Stimulated activated CD8-positive, alpha-beta memory T cell treated with anti-CD3 and anti-CD28 coated beads, Interleukin-2, amount 100 ng/mL, for 48 hours (primary cell): ENCODE results near the gene IL17B.

Experiments used
- DNase-seq, 2 donors: peaks; one replicate each; pipeline ENCODE4 v3.0.0-alpha.2; 2020; ENCODE audit warnings: low read depth in 2 of 2

The IL17B gene, protein sequence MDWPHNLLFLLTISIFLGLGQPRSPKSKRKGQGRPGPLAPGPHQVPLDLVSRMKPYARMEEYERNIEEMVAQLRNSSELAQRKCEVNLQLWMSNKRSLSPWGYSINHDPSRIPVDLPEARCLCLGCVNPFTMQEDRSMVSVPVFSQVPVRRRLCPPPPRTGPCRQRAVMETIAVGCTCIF

DNA sequence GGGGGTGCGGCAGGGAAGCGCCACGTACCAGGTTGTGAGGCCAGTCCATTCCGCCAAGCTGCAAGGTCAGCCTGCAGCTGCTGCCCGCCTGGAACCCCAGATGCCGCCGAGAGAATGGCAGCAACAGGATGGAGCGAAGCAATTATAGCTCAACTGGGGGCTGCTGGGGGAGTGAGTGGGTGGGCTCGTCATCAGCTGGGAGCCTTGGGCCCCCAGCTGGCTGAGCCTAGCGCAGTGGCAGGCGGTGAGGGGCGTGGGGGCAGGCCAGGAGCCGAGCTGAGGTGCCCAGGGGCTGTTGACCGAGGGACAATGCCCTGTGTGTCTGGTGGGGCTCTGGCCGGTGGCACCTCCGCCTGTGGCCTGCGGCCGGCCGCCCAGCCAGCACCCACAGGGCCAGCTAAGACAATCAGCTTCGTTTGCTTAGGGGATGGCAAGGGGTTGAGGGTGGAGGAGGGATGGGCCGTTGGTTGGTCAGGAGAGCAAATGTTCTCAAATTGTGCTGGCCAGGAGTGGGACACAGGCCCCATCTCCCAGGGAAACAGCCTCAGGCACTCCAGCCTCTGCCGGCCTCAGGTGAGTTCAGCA is at the start of gene IL17B:
TSS of gene IL17B (minus strand) at position 116 of the 585 bp plus-strand sequence. CDS start at position 49, 67 bp downstream.
- no peak for DNase-seq

DNA sequence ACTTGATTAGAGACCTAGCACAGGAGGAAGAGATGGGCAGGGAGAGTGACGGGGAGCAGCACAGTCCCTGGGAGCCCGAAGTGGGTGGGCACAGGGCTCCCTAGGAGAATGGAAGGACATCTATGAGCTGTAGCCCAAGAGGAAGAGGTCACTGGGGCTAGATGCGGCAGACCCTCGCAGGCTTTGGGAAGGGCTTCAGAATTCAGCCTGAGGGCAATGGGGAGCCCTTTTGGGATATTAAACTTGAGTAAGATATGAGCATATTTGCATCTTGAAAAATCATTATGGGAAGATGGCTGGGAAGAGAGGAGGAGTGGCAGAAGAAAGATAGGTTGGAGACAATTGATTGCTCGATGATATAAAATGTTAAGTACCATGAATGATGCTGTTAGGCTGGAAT is 48.9 kb upstream of the IL17B start:
- no peak for DNase-seq

DNA sequence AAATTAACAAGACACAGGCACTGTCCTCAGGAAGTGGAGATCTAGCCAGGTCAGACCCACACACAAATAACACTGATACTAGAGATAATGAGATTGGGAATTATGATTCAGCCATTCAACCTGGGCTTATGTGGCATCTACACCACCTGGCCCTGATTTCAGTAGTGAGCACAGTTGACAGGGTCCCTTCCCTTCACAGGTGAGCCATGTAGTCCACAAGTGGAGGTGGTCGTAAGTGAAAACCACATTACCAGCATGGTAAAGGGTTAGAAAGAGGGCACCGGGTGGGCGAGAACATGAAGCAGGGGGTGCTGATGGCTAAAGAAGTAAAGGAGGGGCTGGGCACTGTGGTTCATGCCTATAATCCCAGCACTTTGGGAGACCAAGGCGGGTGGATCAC is 48.3 kb upstream of the IL17B start:
- DNase-seq = no peak

DNA sequence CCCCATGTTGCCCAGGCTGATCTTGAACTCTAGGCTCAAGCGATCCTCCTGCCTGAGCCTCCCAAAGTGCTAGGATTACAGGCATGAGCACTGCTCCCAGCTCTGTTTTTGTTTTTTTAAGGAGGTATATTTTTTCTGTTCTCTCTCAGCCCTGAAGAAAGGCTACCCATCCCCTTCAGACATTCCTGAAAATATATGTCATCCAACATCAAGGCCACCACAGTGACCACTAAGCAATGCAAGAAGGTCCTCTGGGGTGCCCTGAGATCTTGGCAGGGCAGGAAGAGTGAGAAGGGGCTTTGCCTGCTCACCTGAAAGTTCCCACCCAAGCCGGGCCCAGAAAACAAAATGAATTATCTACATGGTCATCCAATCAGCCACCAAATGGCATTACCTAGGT is 47.8 kb upstream of the IL17B start:
- DNase-seq = no peak

DNA sequence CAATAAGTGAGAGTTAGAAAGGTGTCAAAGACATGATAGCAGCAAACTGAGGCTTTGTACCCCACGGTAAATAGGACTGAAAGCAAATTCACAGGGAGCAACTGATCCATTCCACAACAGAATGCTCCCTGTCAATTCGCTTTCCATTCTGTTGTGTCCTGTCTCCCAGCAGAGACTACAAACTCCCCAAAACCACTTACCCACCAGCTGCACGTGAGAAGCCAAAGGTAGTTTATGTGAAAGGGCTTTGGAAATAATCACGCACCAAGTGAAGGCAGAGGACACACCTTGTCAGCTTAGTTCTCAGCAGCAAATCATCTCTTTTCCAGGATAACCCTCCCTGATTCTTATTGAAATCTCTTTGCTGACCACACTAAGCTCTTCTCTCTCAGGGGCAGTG is 46.6 kb upstream of the IL17B start:
- DNase-seq = no peak

DNA sequence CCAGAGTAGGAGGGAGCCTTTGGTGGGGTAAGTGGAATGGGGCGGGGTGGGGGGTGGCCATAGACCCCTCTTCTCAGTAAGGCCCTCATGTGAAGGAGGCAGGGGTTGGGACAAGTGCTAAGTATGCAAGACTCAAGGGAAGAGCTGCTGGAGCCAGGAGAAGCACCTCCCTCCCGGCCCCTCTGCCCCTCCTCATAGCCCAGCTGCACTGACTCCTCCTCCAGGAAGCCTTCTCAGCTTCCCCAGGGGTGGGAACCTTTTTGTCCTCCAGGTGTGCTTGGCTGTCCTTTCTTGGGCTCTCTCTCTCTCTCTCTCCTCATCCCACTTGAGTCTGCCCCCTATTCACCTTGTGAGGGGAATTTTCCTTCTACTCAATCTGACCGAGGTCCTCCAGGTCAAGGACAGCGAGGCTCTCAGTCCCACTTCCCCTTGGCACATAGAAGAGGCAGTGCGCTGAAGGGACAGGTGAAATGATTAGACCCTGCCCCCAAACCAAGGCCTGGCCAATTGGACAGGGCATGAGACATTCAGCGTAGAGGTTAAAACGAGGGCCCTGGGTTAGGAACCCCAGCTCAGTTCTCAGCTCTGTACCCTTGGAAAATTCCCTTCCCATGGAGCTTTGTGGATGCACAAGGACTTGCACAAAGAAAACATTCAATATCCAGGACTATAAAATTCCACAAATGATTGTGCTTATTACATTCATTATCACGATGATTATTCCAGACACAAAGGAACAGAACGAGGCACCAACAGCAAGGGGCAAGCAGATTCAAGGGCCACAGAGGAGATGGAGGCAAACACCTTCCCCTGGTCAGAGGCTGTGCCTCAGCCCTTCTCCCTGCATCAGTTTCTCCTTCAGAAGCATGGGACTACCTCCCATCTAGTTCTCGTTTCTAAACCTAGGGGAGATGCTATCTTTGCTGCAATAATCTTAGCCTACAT is 45.6 kb upstream of the IL17B start:
- DNase-seq = no peak

DNA sequence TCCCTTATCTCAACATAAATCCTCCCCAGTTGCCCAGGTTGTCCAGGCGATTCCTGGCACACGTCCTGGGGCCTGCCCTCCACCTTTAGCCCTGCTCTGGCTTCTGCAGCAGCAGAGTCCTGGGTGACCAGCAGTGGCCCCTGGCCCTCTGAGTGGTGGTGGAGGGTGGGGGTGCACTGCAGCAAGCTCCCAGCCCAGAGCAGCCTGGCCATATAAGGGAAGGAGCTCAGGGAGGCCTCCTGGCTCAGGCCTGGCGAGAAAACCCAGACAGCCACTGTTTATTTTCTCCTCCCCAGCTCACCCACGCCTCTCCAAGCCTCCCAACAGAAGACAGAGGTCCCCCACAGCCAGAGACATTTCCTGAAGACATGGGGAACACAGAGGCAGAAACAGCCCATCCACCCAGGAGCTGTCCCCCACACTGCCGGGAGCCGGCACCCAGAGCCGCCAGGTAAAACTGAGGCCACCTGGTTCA is 44.7 kb upstream of the IL17B start:
- no peak for DNase-seq

DNA sequence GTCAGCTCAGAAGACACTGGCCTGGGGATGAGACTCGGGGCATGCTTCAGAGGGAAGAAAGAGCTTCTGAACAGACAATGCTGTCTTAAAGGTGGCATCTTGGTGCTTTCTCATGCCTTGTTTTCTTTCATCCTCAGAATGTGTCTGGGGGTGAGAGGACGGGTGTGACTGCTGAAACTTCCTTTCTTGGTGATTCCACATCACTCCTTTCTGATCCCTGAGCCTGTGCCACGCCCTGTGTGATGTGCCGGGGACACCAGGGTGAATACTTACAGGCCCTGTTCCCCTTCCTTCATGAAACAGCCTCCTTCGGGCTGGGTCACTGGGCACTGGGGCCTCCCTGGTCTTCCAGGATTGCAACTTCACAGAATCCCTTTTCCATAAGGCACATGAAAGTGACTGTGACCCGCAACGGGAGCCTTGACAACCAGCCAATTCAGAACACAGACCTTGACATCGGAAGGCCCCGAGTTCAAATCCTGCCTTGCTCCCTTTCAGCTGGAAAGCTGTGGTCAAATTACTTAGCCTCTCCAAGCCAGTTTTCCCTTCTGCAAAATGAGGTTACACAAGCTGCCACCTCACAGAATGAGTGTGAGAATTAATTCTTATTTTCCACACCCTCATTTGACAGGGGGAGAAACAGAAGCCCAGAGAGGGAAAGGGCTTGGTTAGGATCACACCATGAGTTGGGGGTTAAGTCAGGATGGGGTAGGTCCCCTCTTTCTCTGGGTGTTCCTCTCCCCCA is 44.1 kb upstream of the IL17B start:
- DNase-seq = no peak

DNA sequence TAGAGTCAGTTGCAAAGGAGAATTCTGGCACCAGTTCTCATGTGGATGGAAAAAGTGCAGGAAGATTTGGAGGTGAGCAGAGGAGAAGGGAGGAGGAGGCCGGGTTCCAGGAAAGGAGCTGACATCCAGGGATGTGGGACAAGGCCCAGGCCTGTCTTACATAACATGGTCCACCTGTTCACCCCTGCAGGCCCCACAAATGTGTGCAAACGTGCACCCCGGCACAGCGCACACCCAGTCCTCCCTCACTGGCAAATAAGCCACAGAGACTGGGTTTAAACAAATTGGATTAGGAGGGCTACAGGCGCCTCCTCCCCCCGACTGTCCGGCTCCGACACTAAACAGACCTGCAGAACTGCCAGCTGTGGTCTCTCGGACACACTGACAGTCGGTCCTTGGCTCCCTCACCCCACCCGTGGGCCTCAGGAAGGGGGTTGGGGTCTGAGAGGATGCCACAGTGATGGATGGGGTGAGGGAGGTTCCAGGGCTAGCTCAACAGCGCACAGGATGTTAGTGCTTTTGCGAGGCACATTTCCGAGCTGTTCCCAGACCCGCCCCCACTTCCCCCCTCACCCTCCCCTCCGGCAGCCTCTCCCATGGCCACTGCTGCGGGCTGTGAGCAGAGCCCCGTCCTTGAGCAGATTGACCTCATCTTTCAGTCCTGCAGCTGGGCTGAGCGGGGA is 43.4 kb upstream of the IL17B start:
- no peak for DNase-seq

DNA sequence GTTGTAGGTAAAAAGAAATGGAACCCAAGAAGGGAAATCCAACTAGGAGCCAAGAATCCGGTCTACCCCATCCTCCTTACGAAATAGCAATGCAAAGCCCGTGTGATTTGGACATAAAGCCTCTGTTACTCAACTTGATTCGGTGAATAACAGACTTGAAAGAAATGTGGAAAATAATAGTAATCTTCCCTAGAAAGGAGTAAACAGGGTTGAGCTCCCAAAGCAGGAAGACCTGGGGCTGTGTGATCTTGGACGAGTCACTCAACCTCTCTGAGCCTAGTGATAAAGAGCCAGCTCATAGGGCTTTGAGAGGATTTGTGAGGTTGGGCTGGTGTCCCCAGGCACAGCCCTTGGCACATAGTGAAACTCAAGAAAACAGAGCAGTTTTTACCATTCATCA is 42.7 kb upstream of the IL17B start:
- DNase-seq = no peak

DNA sequence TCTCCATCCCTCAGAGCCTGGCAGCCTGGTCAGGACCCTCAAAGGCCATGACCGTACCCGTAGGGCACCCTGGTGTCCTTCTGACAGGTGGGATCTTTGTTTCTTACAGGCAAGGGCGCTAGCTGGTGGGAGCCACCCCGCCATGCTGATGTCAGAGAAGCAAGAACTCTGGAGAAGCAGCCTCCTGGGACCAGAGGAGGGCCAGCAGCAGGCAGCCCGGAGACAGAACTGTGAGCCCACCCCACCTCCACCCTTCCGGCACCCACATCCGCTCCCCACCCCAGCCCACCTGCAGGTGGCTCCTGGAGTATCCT is 42.2 kb upstream of the IL17B start:
- DNase-seq = no peak

DNA sequence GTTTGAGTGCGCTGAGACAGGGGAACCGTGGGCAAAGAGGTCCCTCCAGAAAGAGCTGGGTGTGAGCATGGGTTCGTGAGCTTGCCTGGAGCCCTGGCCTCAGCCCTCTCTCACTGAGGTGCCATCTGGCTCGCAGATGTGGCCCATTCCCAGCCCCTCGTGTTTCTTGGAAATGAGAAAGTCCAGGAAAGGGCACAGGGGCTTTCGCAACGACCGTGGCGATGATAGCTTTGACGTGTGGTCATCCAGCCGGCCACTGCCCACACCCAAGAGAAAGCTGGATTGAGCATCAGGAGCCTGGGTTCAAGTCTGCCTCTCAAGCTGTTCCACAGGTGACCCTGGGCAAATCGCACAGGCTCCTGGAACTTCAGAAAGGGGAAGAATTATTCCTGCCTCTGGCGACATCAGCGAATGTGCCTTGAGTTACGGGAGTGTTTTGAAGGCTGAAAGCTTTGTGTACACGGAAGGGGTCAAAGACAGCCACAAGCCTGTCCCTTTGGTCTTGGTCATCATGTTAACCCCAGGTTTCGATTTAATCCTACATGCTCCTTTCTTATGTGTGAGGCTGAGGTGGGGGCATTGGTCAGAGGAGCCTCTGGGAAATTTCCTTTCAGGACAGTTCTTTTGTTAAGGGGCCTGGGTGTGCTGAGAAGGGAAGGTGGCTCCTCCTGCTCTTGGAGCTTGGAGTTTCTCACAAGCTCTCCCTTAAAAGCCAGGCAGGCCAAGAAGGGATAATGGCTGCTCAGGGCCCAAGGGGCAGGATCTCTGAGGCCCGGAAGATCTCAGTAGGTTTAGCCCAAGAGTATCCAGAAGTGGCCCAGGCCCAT is 41.7 kb upstream of the IL17B start:
- no peak for DNase-seq

DNA sequence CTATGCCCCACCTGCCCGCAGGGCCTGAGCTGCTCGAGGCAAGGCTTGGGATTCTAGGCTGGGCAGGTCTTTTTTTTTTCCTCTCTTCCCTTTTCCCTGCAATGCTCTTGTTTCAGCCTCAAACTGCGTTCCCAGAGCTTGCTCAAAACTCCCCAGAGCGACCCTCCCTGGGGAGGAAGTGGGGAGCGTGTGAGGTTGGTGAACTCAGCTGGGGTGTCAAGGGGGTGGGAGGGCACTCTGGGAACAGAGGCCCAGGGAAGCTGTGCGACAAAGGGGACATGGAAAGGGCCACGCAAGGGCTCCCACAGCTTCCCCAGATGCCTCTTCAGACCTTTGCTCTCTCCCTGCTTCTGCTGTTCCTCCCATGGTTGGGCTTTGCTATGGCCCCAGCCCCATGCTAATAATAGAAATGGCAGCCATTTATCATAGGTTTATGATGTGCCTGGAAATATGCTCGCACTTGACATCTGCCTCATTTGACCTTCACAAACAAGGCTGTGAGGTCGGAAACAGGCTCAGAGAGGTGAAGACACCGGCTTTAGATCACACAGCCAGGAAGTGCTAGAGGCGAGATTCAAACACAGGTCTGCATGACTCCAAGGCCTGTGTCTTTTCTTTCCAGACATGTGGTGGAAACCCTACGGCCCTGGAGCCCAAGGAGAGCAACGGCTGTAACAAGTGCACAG is 40.9 kb upstream of the IL17B start:
- DNase-seq = no peak

DNA sequence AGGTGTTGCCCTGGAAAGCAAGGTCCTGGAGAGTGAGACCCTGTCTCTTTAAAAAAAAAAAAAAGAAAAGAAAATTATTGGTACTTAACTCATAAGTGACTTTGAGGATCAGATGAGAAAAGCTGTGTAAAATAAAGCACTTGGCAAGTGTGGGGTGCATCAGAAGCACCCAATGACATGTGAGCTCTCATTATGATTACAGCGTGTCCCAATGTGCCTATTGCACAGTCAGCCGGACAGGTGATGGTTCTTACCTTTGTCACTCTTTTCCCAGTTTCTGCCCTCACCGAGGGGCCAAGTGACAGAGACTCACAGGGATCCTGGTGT is 40.4 kb upstream of the IL17B start:
- no peak for DNase-seq

DNA sequence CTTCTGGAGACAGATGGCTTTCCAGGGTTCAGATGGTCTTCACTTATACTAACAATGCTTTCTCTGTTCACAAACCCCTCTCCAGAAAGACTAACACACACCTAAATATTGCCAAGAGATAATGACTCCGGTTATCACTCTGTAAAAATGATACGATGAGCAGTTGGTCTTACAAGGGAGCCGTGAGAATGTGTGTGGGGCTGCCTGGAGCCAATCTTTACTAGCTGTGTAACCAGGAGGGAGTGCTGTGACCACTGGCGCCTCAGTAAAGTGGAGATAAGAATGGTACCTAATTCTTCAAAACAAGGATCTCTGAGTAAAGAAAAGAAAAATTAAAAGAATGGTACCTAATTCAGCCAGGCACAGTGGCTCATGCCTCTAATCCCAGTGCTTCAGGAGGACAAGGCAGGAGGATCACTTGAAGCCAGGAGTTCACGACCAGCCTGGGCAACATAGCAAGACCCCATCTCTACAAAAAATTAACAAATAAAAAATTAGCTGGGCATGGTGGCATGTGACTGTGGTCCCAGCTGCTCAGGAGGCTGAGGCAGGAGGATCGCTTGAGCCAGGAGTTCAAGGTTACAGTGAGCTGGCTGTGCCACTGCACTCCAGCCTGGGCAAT is 39.9 kb upstream of the IL17B start:
- DNase-seq = no peak

DNA sequence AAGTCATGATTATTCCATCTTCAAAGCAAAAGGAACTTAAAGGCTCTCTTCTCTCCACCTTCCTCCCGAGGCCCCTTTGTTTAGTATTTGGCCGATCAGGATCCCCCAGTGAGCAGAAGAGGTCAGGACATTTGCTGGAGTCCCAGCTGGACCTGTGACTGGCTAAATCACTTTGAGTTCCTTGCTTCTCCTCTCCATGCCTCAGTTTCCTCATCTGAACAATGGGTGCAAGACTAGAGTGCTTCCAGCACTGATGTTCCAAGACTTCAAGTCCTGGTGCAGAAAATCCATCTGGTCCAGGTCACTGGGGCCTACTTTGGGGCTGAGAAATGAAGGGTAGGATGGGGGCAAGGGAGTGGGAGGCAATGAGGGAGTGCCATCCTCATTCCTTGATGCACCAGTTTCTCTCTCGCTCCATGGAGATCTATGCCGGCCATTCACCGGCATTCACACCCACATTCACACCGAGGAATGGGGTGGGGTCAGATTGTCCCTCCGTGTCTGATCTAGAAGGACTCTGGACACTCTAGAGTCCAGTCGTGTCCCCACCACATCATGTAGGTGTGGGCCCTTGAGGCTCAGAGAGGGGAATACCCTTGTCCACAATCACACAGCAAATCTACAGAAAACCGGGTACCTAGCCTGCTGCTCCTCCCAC is 38.7 kb upstream of the IL17B start:
- DNase-seq = no peak

DNA sequence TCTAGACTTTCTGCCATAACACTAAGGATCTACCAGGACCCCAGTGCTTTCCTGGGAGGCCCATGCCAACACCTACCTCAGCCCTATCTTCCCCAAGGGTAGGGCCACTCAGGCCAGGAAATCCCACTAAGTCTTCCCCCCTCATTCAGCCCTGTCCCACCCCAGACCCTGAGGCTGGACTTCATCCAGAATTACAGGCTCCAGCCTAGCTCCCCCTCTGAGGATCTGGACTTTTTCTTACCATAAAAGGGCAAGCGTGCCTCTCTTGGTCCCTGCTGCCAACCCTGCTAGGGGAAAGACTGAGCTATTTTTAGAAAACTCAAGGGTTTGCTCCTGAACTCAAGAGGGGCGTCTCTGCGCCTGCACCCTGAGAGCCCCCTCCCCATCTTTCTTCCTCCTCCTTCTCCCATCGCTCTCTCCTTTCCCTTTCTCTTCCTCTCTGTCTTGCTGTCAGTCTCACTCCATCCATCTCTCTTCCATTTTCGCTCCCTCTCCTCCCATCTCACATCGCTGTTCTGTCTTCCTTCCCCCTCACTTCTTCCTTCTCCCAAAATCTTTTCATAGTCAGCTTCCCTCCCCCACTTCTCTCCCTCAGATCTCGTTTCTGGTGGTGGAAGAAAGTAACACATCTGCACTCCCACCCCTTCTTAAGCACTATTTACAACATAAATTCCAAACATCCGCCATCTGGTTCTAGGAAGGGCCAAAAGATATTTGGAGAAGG is 38.1 kb upstream of the IL17B start:
- no peak for DNase-seq

DNA sequence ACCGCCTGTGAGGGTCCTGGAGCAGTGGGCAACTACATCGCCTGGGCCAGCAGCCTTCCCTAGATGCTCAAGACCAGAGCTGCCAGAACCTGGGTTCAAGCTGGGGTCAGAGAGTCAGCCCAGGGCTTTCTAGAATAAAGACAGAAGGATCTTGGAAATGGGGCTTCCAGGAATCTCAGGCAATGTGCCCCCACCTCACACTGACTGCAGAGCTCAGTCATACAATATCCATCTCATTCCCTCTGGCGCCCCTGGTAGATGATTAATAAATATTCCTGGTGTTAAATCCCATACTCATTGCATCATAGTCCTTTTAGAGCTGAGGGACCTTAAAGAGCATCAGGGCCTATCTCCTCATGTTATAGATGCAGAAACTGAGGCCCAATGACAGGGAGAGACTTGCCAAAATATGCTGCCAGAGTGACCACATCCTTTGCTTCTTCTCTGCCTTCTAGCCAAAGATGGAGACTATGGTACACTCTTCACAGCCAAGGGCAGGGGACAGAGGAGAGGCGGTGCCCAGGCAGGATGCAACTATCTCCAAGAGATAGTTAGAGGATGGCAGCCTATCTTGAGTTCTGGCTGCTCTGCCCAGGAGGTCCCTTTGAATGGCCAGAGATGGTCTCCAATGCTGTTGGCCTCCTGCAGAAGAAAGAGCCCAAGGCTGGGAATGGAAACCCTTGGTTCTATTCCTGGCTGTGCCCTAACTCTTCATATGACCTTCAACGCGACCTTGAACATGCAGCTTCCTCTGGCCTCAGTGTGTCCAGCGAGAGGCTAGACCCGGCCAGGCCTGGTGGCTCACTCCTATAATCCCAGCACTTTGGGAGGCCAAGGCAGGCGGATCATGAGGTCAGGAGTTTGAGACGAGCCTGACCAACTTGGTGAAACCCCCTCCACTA is 36.2 kb upstream of the IL17B start:
- DNase-seq = no peak
